A549 (cell line): ENCODE data around the gene SRI. TPM values are rescaled to one million over a fixed set of nuclear protein-coding genes. Genes with fewer than 3 reads are reported as not detected.

ENCODE experiments used
- ATAC-seq, 2 experiments: fragments of 200-7000 bp in 1 of 2; fragments of >200 bp in 1 of 2; cut with Nextera tagmentation in 1 of 2; cut with Tn5 transposase in 1 of 2; 3 replicates each; pipeline versions ENCODE4 v1.8.0 to v1.9.1; 2018 to 2020; ENCODE audit warnings: mild to moderate bottlenecking in 1 of 2, moderate library complexity in 1 of 2
- CTCF ChIA-PET: fragments of 300-600 bp; sonication (Branson Sonifier 250); formaldehyde crosslinking; extraction: SDS; loops from one replicate; lab custom pipeline; 2021; ENCODE audit warnings: antibody characterized with exemption, inconsistent platforms; lab: Yijun Ruan, JAX
- POLR2A ChIA-PET: fragments of 350-600 bp; formaldehyde crosslinking; extraction: SDS; loops from one replicate; lab custom pipeline; 2021; ENCODE audit warnings: antibody characterized with exemption, inconsistent platforms; lab: Yijun Ruan, JAX
- DNase-seq, 2 experiments: peaks; one replicate each; pipeline versions ENCODE4 v3.0.0 to v3.0.0-alpha.2; 2011 to 2016; ENCODE audit warnings: low read depth in 1 of 2, low spot score in 1 of 2
- FAIRE-seq: peaks from 2 replicates; lab custom pipeline; 2011; peaks lifted over from hg19 to GRCh38; lab: Jason Lieb, UNC
- H3K27ac ChIP-seq, 2 experiments: fragments of >200 bp; sonication (Bioruptor Twin); formaldehyde crosslinking; 3 replicates each; pipeline ENCODE4 v1.5.1; 2016 to 2017
- H3K4me1 ChIP-seq: fragments of >200 bp; sonication (Bioruptor Twin); formaldehyde crosslinking; 3 replicates; pipeline ENCODE4 v1.6.1; 2016
- H3K4me2 ChIP-seq: fragments of >200 bp; sonication (Bioruptor Twin); formaldehyde crosslinking; 3 replicates; pipeline ENCODE4 v1.6.1; 2016
- H3K4me3 ChIP-seq: fragments of >200 bp; sonication (Bioruptor Twin); formaldehyde crosslinking; 3 replicates; pipeline ENCODE4 v1.5.1; 2016
- H3K9me3 ChIP-seq: fragments of >200 bp; sonication (Bioruptor Twin); formaldehyde crosslinking; 3 replicates; pipeline ENCODE4 v1.6.1; 2016
- ATOH8 ChIP-seq: fragments of 250-450 bp; sonication (Bioruptor Pico); IDR thresholded peaks from 2 replicates; pipeline ENCODE4 v1.5.0; 2020; ENCODE audit warnings: low read depth, mild to moderate bottlenecking, moderate library complexity
- BCL3 ChIP-seq: fragments of >200 bp; sonication (Bioruptor Twin); formaldehyde crosslinking; IDR thresholded peaks from 3 replicates; pipeline ENCODE4 v1.6.1; 2016
- CBX8 ChIP-seq: fragments of 200-600 bp; sonication (generic); IDR thresholded peaks from 2 replicates; pipeline ENCODE4 v1.6.1; 2016
- CHD4 ChIP-seq: fragments of 200-600 bp; sonication (generic); IDR thresholded peaks from 2 replicates; pipeline ENCODE4 v1.6.1; 2016; ENCODE audit warnings: antibody characterized with exemption, mild to moderate bottlenecking, borderline replicate concordance
- E2F6 ChIP-seq: IDR thresholded peaks from 2 replicates; pipeline ENCODE4 v1.6.1; 2012; ENCODE audit warnings: low read depth, borderline replicate concordance
- EHF ChIP-seq: fragments of 250-450 bp; sonication (Bioruptor Pico); IDR thresholded peaks from 2 replicates; pipeline ENCODE4 v1.5.0; 2020; ENCODE audit warnings: mild to moderate bottlenecking
- EHMT2 ChIP-seq: fragments of 200-600 bp; sonication (generic); IDR thresholded peaks from 2 replicates; pipeline ENCODE4 v1.6.1; 2016; ENCODE audit warnings: antibody characterized with exemption, low read depth, mild to moderate bottlenecking, moderate library complexity
- ELK1 ChIP-seq: fragments of 150-350 bp; IDR thresholded peaks from 2 replicates; pipeline ENCODE4 v1.6.1; 2014; ENCODE audit warnings: low read depth, mild to moderate bottlenecking, low read length
- EP300 ChIP-seq, 2 experiments: fragments of >200 bp; sonication (Bioruptor Twin); formaldehyde crosslinking; IDR thresholded peaks; 2 replicates in 1 of 2; 3 replicates in 1 of 2; pipeline ENCODE4 v1.6.1; 2016 to 2017
- FOSB ChIP-seq: fragments of 250-450 bp; sonication (Bioruptor Pico); IDR thresholded peaks from 2 replicates; pipeline ENCODE4 v1.5.0; 2020; ENCODE audit warnings: mild to moderate bottlenecking, moderate library complexity
- HDAC2 ChIP-seq: fragments of 200-600 bp; sonication (generic); IDR thresholded peaks from 2 replicates; pipeline ENCODE4 v1.6.1; 2016
- HOXB13 ChIP-seq: fragments of 250-450 bp; sonication (Bioruptor Pico); IDR thresholded peaks from 2 replicates; pipeline ENCODE4 v1.5.0; 2020; ENCODE audit warnings: low read depth, mild to moderate bottlenecking, moderate library complexity
- HOXB5 ChIP-seq: fragments of 250-450 bp; sonication (Bioruptor Pico); IDR thresholded peaks from 2 replicates; pipeline ENCODE4 v1.5.0; 2020; ENCODE audit warnings: mild to moderate bottlenecking, moderate library complexity
- MAFK ChIP-seq: fragments of 450-650 bp; IDR thresholded peaks from 2 replicates; pipeline ENCODE4 v1.6.1; 2014; ENCODE audit not compliant: partially characterized antibody
- MAZ ChIP-seq: fragments of 150-350 bp; IDR thresholded peaks from 2 replicates; pipeline ENCODE4 v1.6.1; 2014; ENCODE audit warnings: antibody characterized with exemption, low read depth, low read length, borderline replicate concordance
- MYC ChIP-seq: IDR thresholded peaks from 2 replicates; pipeline ENCODE4 v1.6.1; 2012; ENCODE audit warnings: mild to moderate bottlenecking, inconsistent platforms, low read length, improper control_type of control experiment, borderline replicate concordance
- PHF8 ChIP-seq: fragments of 200-600 bp; sonication (generic); IDR thresholded peaks from 2 replicates; pipeline ENCODE4 v1.6.1; 2016; ENCODE audit warnings: low read depth, mild to moderate bottlenecking, antibody characterized with exemption, moderate library complexity, borderline replicate concordance
- POLR2A ChIP-seq: IDR thresholded peaks from 2 replicates; pipeline ENCODE4 v1.6.1; 2012; ENCODE audit warnings: mild to moderate bottlenecking, low read length
- POLR2AphosphoS2 ChIP-seq: conservative IDR thresholded peaks from 2 replicates; pipeline ENCODE4 v1.6.1; 2012; ENCODE audit warnings: low read length, improper control_type of control experiment, inconsistent platforms
- RARB ChIP-seq: fragments of 250-450 bp; sonication (Bioruptor Pico); IDR thresholded peaks from 2 replicates; pipeline ENCODE4 v1.8.0; 2021; ENCODE audit warnings: mild to moderate bottlenecking, moderate library complexity
- RCOR1 ChIP-seq: fragments of 150-350 bp; IDR thresholded peaks from 2 replicates; pipeline ENCODE4 v1.6.1; 2014; ENCODE audit warnings: antibody characterized with exemption, low read length, low read depth
- REST ChIP-seq: fragments of 200-600 bp; sonication (generic); IDR thresholded peaks from 2 replicates; pipeline ENCODE4 v1.6.1; 2016; ENCODE audit warnings: antibody characterized with exemption, mild to moderate bottlenecking, moderate library complexity
- TP53 ChIP-seq: fragments of 250-450 bp; sonication (Bioruptor Pico); IDR thresholded peaks from 2 replicates; pipeline ENCODE4 v1.5.0; 2021; ENCODE audit warnings: mild to moderate bottlenecking, moderate library complexity
- USF2 ChIP-seq: fragments of 450-650 bp; IDR thresholded peaks from 2 replicates; pipeline ENCODE4 v1.6.1; 2014; ENCODE audit warnings: antibody characterized with exemption
- ZFP36 ChIP-seq: fragments of 450-650 bp; IDR thresholded peaks from 2 replicates; pipeline ENCODE4 v1.6.1; 2014; ENCODE audit warnings: borderline replicate concordance; ENCODE audit not compliant: partially characterized antibody
- ZNF302 ChIP-seq: fragments of 250-450 bp; sonication (Bioruptor Pico); IDR thresholded peaks from 2 replicates; pipeline ENCODE4 v1.9.0; 2021; ENCODE audit warnings: inconsistent platforms, mild to moderate bottlenecking, moderate library complexity
- ZSCAN20 ChIP-seq: fragments of 250-450 bp; sonication (Bioruptor Pico); IDR thresholded peaks from 2 replicates; pipeline ENCODE4 v1.8.0; 2022; ENCODE audit warnings: mild to moderate bottlenecking, moderate library complexity
- WGBS: methylation state at CpG from one replicate; pipeline ENCODE4 v1.1.6; 2017; ENCODE audit errors: missing lambda C conversion rate; 5-methylcytosine and 5-hydroxymethylcytosine counted together
- polyA plus RNA-seq, 4 experiments: library from polyadenylated mRNA; depleted of rRNA in 3 of 4; stranded (reverse); fragments of >200 nt; fragmentation: RNase III in 1 of 4; extraction: RNeasy Plus Mini Kit Qiagen cat#74134 plus additional on column Dnase treatment in 1 of 4; gene quantifications; 2 replicates in 3 of 4; 3 replicates in 1 of 4; pipeline ENCODE4 v1.2.3, GENCODE V29; 2011 to 2017

The SRI gene
- polyA plus RNA-seq, 2 of the 4 experiments (the other 2 are of a cell fraction) = 87.2 to 164 TPM

GRCh38 chr7:88212918-88213317 lies 6.9 kb downstream of the SRI start:
- TF ChIP-seq POLR2AphosphoS2 (no peak), MAFK (no peak), REST (no peak), RARB (CRISPR knock-in tag) (no peak), TP53 (CRISPR knock-in tag) (no peak), RCOR1 (no peak), EHF (CRISPR knock-in tag) (no peak), MYC (no peak), PHF8 (no peak), ZNF302 (CRISPR knock-in tag) (no peak), ATOH8 (CRISPR knock-in tag) (no peak), EP300 (IDR thresholded peaks at IDR 0.05) (no peak), ELK1 (no peak), ZSCAN20 (CRISPR knock-in tag) (no peak), E2F6 (no peak), CBX8 (no peak)
- Histone ChIP-seq H3K9me3 (no peaks in the 10 kb centered on the region), H3K27ac (no peak overlapping the region), H3K4me2 (no peak overlapping the region), H3K4me1 (peaks cover 2% of the 10 kb centered on the region; the same call in 2 of the 3 replicates), H3K4me3 (no peak overlapping the region)
- ChIA-PET POLR2A (no interaction called here), CTCF (interaction anchor here (1.2 to 1.7 kb wide), 3 partner anchors 10 to 30 kb away, joined by 3 to 4 read pairs (median 4); no protein-coding TSS in a partner anchor)
- no peak for DNase-seq
- no peak for FAIRE-seq
- WGBS = 92% methylated on average over 1 of the region's 1 CpG
- ATAC-seq = no peak

GRCh38 chr7:88208521-88208920 lies 11.3 kb downstream of the SRI start:
- ChIA-PET POLR2A (no interaction called here), CTCF (interaction anchor here (1.5 to 1.9 kb wide), 2 partner anchors 15 to 18 kb away, joined by 4 to 5 read pairs; no protein-coding TSS in a partner anchor)
- no peak overlapping the region for H3K27ac ChIP-seq
- H3K9me3 ChIP-seq = no peaks in the 10 kb centered on the region
- no peak for FAIRE-seq
- H3K4me2 ChIP-seq = no peak overlapping the region
- no peaks in the 10 kb centered on the region for H3K4me1 ChIP-seq
- H3K4me3 ChIP-seq = no peak overlapping the region
- ATAC-seq = no peak
- DNase-seq = no peak
- WGBS = 94% methylated on average over 3 of the region's 3 CpGs
- TF ChIP-seq E2F6 (no peak), FOSB (CRISPR knock-in tag) (no peak), HDAC2 (no peak), EHMT2 (no peak), ZFP36 (no peak), BCL3 (no peak), MYC (no peak), ELK1 (no peak), CBX8 (no peak), EP300 (IDR thresholded peaks at IDR 0.05) (no peak), CHD4 (no peak), HOXB13 (no peak), POLR2A (no peak), HOXB5 (CRISPR knock-in tag) (no peak), USF2 (no peak), MAZ (no peak)
